Measurements from ENCODE around the gene SPAG5. TPM values are rescaled to one million over a fixed set of nuclear protein-coding genes. Genes with fewer than 3 reads are reported as not detected.

The SPAG5 gene
- total RNA-seq, 4 donors from 2014 or later, result 1.4 to 4.9 (median 2.6) TPM

DNA sequence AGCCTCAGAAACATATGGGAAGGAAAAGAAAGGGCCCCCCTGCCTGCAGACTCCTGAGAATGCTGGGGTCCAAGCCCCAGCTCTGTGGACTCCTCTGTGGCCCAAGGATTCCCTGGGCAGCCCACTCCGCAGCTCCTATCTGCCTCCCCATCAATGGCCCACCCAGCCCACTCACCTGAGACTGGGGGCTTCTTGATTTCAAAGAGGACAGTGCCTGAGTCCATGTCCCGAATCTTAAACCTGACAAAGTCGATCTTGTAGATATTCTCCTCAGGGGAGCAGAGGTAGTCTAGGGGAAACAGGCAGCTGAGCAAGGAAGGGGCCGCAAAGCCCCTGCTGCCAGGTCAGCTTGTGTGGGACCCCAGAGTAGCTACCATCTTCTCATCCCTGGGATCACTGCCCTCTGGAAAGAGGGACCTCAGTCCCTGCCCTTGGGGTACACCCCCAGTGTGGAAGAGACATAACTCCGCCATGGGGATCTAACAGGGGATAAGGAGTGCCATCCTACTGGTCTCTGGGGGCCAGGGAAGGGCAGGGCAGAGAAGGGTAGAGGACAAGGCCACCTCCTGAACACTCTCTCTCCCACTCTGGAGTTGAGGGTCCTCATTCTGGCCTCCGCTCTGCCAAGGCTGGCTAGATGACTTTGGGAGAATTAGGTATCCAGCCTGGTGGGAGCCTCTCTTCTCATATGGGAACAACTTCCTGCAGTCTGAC lies 50.3 kb downstream of the SPAG5 start:
- H3K4me1 ChIP-seq, result peaks cover 0 to 50% (median 16%) of the 10 kb centered on the region in 3 donors
- no peak overlapping the region for H3K4me3 ChIP-seq
- ATAC-seq, result no peak
- WGBS, 2 donors (ENCODE audit: low coverage in 1 of 2), result 100% methylated on average over 1 to 2 of the region's 6 CpGs
- H3K36me3 ChIP-seq, result peaks cover 0 to 24% of the 10 kb centered on the region in 2 donors
- no peak for TF ChIP-seq EP300 (IDR thresholded peaks at IDR 0.05)
- no peaks in the 10 kb centered on the region for H3K27me3 ChIP-seq
- H3K27ac ChIP-seq, result no peak overlapping the region
- no peaks in the 10 kb centered on the region for H3K9me3 ChIP-seq

DNA sequence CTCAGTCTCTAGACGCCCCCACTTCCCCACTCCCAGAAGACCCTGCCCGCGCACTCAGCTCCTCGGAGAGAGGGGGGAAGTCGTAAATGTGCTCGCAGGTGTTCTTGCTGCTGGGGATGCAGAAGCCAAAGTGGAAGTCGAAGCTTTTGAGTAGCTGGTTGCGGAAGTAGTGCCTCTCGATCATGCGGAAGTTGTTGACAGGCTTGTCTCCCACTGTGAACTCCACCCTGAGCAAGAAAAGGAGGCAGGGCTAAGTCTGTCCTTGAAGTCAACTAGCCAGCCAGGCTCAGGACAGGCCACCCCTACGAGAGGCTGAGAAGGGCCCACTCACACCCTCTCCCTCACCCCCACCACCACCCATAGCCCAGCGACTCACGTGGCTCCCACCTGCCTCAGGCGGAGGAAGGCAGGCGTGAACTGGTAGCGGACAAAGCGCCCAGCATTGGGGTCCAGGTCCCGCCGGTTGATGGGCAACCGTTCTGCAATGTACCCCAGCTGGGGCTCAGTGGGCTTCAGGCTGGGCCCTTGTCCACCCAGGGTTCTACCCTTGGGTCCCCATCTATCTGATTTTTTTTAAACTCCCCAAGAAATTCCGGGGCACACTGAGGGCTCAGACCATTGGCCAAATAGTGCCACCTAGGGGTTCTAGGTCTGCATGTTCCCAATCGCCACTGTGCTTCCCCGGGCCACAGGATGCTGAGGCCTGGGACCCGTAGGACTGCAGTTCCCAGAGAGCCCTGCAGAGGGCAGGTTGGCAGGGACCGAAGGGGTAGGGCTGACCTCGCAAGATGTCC lies 51.0 kb downstream of the SPAG5 start:
- peak; percentile 62 for ATAC-seq
- Histone ChIP-seq H3K27me3 (no peaks in the 10 kb centered on the region), H3K9me3 (no peaks in the 10 kb centered on the region), H3K36me3 (peaks cover 0 to 19% of the 10 kb centered on the region in 2 donors), H3K4me3 (no peak overlapping the region), H3K27ac (peak overlapping the region in 1 of 4 donors; percentile 37), H3K4me1 (peaks cover 0 to 47% (median 15%) of the 10 kb centered on the region in 3 donors)
- TF ChIP-seq EP300 (IDR thresholded peaks at IDR 0.05) (no peak), POLR2AphosphoS5 (IDR thresholded peaks at IDR 0.05) (no peak), POLR2A (IDR thresholded peaks at IDR 0.05) (no peak)
- TF ChIP-seq, protein P1, sequence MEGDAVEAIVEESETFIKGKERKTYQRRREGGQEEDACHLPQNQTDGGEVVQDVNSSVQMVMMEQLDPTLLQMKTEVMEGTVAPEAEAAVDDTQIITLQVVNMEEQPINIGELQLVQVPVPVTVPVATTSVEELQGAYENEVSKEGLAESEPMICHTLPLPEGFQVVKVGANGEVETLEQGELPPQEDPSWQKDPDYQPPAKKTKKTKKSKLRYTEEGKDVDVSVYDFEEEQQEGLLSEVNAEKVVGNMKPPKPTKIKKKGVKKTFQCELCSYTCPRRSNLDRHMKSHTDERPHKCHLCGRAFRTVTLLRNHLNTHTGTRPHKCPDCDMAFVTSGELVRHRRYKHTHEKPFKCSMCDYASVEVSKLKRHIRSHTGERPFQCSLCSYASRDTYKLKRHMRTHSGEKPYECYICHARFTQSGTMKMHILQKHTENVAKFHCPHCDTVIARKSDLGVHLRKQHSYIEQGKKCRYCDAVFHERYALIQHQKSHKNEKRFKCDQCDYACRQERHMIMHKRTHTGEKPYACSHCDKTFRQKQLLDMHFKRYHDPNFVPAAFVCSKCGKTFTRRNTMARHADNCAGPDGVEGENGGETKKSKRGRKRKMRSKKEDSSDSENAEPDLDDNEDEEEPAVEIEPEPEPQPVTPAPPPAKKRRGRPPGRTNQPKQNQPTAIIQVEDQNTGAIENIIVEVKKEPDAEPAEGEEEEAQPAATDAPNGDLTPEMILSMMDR (IDR thresholded peaks at IDR 0.05), result peak; percentile 68 to 88 (median 82)
- 74 to 93% methylated on average over 6 to 8 of the region's 26 CpGs for WGBS, 2 donors (ENCODE audit: low coverage in 1 of 2)

DNA sequence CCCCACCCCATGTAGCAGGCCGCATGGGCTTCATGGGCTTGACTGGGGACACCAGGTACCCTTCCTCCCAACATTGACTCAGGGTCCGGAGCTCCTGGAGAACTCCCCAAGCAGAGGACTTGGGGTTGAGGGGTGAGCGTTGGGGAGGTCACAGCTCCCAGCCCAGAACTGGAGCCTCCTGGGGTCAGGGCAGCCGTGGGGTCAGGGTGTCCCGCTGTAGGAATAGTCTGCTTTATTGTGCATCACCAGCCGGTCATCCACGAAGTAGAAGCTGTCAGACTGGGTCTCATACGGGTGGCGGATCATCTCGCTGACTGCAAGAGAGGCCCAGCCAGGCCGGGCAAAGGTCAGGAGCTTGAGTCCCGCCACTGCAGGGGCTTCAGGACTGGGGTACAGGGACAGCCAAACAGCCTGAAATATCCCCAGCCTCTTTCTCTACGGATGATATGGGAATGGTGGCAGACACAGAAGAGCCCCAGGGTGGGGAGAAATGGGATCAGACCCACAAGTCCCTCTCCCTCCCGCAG lies 51.7 kb downstream of the SPAG5 start:
- H3K4me1 ChIP-seq, result peaks cover 0 to 41% (median 12%) of the 10 kb centered on the region in 3 donors
- H3K27me3 ChIP-seq, result no peaks in the 10 kb centered on the region
- no peak for ATAC-seq
- H3K36me3 ChIP-seq, result peaks cover 0 to 19% of the 10 kb centered on the region in 2 donors
- no peak overlapping the region for H3K4me3 ChIP-seq
- 100% methylated on average over 1 of the region's 14 CpGs; no CpG with 5 or more reads in 1 of the 2 donors for WGBS, 2 donors (ENCODE audit: low coverage in 1 of 2)
- H3K9me3 ChIP-seq, result no peaks in the 10 kb centered on the region
- no peak overlapping the region for H3K27ac ChIP-seq
- TF ChIP-seq POLR2A (IDR thresholded peaks at IDR 0.05) (no peak), EP300 (IDR thresholded peaks at IDR 0.05) (no peak), POLR2AphosphoS5 (IDR thresholded peaks at IDR 0.05) (no peak)
- TF ChIP-seq, protein P1 (IDR thresholded peaks at IDR 0.05), result no peak

DNA sequence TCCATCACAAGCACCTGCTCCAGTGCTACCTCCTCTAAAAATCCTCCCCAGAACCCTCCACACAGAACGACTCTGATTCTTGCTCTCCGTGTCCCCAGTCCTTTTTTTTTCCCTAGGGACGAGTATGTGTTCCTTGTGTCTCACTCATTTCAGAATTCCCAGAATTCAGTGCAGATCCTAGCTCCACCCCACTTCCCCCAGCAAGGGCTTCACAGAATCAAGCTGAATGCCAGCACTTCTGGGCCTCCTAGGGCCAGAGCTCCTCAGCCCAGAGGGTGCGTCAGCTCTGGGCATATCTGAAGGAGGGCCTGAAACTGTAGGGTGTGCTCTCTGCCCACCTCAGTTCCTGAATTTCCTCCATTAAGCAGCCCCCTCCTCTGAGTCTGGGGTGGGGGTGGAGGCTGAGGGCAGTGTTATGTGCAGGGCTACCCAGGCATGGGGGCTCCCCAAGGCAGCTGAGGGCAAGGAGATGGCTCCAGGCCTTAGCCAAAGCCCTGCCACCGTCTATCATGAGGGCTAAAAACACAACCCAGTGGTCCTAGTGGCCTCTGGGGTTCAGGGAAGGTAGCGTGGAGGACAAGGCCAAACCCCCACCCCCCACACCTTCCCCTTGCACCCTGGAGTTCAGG lies 52.9 kb downstream of the SPAG5 start:
- 58 to 62% methylated on average over 3 to 4 of the region's 6 CpGs for WGBS, 2 donors (ENCODE audit: low coverage in 1 of 2)
- no peaks in the 10 kb centered on the region for H3K27me3 ChIP-seq
- peaks cover 0 to 19% of the 10 kb centered on the region in 2 donors for H3K36me3 ChIP-seq
- no peak for ATAC-seq
- TF ChIP-seq POLR2A (IDR thresholded peaks at IDR 0.05), result no peak
- no peak for TF ChIP-seq POLR2AphosphoS5 (IDR thresholded peaks at IDR 0.05)
- no peak for TF ChIP-seq EP300 (IDR thresholded peaks at IDR 0.05)
- TF ChIP-seq, protein P1 (IDR thresholded peaks at IDR 0.05), result no peak
- H3K4me3 ChIP-seq, result no peak overlapping the region
- H3K9me3 ChIP-seq, result no peaks in the 10 kb centered on the region
- H3K27ac ChIP-seq, result no peak overlapping the region
- H3K4me1 ChIP-seq, result peaks cover 0 to 28% (median 2%) of the 10 kb centered on the region in 3 donors

DNA sequence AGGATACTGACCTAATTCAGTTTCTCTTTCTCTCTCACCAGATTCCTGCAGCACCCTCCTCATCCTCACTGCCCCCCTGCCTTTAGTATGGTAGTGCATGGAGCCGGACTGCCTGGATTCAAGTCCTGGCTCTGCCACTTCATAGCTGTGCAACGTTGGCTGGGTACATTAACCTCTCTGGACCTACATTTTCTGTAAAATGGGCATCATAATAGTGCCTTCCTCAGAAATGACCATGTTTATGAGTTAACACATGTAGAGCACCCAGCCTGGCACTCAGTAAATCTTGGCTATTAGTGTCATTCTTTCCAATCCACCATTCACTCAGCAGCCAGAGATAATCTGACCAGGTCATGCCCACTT lies 53.7 kb downstream of the SPAG5 start:
- Histone ChIP-seq H3K27ac (no peak overlapping the region), H3K9me3 (no peaks in the 10 kb centered on the region), H3K27me3 (no peaks in the 10 kb centered on the region), H3K4me1 (peaks cover 0 to 20% (median 2%) of the 10 kb centered on the region in 3 donors), H3K36me3 (peaks cover 0 to 19% of the 10 kb centered on the region in 2 donors), H3K4me3 (no peak overlapping the region)
- no peak for ATAC-seq
- TF ChIP-seq EP300 (IDR thresholded peaks at IDR 0.05) (no peak), POLR2A (IDR thresholded peaks at IDR 0.05) (no peak), POLR2AphosphoS5 (IDR thresholded peaks at IDR 0.05) (no peak)
- TF ChIP-seq, protein P1 (IDR thresholded peaks at IDR 0.05), result no peak
- 91 to 100% methylated on average over 1 to 2 of the region's 2 CpGs for WGBS, 2 donors (ENCODE audit: low coverage in 1 of 2)

Measured in gastroesophageal sphincter (tissue), 4 donors.